ENCODE results near the gene PAX8. TPM values are rescaled to one million over a fixed set of nuclear protein-coding genes. Genes with fewer than 3 reads are reported as not detected.
A peak's percentile ranks its signal among the peaks of the same experiment; 100 is the strongest.

The PAX8 gene
- total RNA-seq, 6 experiments from 2014 or later = 0.33 to 6.7 (median 5.1) TPM

DNA sequence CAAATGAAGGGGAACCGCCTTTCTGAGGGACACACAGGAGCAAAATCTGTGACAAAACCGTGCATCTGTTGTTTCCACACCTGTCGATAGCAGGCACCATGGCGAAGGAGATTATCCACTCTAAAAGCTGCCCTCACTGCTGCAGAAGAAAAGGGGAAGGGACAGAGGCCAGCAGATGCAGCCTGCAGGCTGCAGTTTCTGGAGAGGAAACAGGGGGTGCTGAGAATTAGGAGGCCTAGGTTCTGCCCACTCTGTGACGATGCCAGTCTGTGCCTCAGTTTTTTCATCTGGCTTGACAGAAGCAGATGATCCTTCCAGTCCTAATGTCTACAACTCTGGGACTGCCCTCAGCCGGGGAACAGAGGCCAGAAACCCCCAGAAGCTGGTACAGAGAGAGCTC, 17.7 kb downstream of the PAX8 start:
- peaks cover 16% of the 10 kb centered on the region for H3K27me3 Mint-ChIP-seq (ENCODE audit: insufficient read depth)
- H3K4me3 Mint-ChIP-seq = no peak overlapping the region
- TF ChIP-seq, protein P1, sequence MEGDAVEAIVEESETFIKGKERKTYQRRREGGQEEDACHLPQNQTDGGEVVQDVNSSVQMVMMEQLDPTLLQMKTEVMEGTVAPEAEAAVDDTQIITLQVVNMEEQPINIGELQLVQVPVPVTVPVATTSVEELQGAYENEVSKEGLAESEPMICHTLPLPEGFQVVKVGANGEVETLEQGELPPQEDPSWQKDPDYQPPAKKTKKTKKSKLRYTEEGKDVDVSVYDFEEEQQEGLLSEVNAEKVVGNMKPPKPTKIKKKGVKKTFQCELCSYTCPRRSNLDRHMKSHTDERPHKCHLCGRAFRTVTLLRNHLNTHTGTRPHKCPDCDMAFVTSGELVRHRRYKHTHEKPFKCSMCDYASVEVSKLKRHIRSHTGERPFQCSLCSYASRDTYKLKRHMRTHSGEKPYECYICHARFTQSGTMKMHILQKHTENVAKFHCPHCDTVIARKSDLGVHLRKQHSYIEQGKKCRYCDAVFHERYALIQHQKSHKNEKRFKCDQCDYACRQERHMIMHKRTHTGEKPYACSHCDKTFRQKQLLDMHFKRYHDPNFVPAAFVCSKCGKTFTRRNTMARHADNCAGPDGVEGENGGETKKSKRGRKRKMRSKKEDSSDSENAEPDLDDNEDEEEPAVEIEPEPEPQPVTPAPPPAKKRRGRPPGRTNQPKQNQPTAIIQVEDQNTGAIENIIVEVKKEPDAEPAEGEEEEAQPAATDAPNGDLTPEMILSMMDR (IDR thresholded peaks at IDR 0.05) = no peak
- DNase-seq = no peak
- peaks cover 26% of the 10 kb centered on the region for H3K4me1 Mint-ChIP-seq (ENCODE audit: low read depth)
- no peak overlapping the region for H3K27ac Mint-ChIP-seq
- no peaks in the 10 kb centered on the region for H3K36me3 Mint-ChIP-seq (ENCODE audit: low read depth)
- H3K9me3 Mint-ChIP-seq = no peaks in the 10 kb centered on the region

DNA sequence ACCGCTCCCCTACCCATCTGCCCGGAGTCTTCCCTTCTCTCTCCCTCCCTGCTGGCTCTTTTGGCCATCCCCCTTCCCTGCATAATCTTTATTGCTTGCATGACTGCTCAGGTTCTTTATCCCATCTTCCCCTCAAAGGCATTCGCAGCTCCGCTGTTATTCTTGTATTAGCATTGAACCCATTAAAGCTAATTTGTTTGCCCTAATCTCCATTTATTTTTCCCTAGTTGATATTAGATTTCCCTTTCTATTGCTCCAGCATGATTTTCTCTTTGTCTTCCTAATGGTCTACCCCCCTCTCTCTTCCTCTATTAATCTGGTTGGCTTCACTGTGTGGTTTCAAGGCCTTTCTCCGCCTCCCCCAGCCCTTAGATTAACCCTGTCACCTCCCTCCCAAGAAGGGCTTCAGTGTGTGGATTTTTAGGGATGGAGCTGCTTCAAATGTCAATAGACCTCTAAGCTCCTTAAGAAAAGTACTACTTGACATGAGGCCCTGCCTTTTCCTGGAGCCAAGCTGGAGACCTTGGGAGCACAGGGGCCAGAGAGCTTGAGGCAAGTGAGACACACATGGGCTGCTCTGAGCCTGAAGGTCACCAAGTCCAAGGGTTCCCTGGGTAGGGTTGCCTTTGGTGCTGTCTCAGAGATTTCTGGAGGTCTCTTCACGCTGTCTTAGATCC, 20.1 kb downstream of the PAX8 start:
- TF ChIP-seq, protein P1 (IDR thresholded peaks at IDR 0.05) = no peak
- no peak overlapping the region for H3K4me3 Mint-ChIP-seq
- peaks cover 48% of the 10 kb centered on the region for H3K4me1 Mint-ChIP-seq (ENCODE audit: low read depth)

DNA sequence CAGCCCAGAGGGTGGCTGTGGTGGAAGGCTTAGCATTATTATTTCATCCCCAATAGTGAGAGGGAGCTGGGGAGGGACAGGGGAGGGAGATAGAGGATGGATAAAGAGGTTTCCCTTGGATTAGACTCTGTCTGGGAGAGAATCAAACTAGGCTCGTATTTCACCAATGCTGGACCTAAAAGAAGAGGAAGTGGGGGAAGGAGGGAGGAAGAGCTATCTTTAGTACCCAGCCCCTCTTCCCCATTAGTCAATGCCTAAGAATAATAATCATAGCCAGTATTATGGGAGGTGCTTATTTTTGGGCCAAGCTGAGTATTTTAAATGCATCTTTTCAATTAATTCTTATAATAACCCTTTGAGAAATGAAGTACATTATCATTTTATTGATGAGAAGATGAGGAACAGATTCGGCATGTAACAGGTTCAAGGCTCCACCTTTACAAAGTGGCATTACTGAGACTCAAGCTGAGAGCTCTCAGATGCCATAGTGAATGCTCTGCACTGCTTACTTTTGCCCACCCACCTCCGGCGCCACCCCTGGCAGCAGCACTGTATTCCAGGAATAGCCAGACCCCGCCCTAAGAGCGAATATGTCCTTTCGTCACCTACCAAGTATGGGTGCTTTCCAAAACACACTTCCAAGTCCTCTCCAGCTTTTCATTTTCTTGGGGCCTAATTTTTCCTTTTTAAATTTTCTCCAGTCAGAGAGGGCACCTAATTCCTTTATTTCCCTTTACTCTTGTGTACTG, 21.0 kb downstream of the PAX8 start:
- Mint-ChIP-seq H3K36me3 (ENCODE audit: low read depth) (no peaks in the 10 kb centered on the region; the same call in 1 of the 2 replicates), H3K4me3 (no peak overlapping the region), H3K4me1 (ENCODE audit: low read depth) (peaks cover 57% of the 10 kb centered on the region), H3K9me3 (no peaks in the 10 kb centered on the region), H3K27me3 (ENCODE audit: insufficient read depth) (peaks cover 2% of the 10 kb centered on the region), H3K27ac (no peak overlapping the region)
- no peak for DNase-seq
- TF ChIP-seq, protein P1 (IDR thresholded peaks at IDR 0.05) = no peak

More for the DNA sequence above, 20.1 kb downstream of the PAX8 start:
- Mint-ChIP-seq H3K27ac (no peak overlapping the region), H3K27me3 (ENCODE audit: insufficient read depth) (peaks cover 7% of the 10 kb centered on the region), H3K36me3 (ENCODE audit: low read depth) (no peaks in the 10 kb centered on the region; the same call in 1 of the 2 replicates), H3K9me3 (no peaks in the 10 kb centered on the region)
- no peak for DNase-seq

DNA sequence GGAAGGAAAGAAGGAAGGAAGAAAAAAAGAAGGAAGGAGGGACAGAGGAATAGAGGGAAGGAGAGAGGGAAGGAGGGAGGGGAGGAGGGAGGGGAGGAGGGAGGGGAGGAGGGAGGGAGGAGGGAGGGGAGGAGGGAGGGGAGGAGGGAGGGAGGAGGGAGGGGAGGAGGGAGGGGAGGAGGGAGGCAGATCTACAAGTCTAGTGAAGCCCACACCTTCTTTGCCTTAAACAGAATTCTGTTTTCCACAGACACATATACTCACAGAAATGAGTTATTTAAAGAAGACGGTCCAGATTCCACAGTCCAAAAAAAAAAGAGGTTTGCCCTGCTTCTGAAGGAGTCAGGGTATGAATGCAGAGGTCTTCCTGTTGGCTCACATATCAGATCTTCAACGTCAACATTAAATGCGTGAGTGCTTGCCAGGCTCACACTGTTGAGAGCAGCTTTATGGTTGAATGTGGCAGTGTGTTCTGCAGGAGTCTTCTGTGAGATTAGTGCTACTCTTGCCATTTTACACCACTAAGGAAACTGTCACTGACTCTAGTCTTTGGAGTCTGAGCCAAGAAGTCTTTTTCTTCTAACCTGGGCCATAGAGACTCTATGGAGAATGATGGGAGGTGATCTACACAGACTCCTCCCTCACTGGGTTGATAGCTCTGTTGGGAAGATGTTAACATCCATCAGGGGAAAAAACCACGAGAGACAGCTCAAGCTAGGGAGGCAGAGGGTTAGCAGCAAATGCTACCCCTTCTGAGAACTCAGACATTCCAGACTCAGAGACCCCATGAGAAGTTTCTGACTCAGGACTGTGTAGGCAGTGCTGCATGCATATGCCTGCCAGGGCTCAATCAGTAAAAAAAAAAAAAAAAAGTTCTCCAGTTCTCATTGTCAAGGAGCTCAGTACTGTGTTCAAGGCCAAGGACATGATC, 23.3 kb downstream of the PAX8 start:
- Mint-ChIP-seq H3K27ac (peak overlapping the region; percentile 27; the same call in 1 of the 2 replicates), H3K27me3 (ENCODE audit: insufficient read depth) (no peaks in the 10 kb centered on the region; the same call in none of the 2 replicates), H3K36me3 (ENCODE audit: low read depth) (no peaks in the 10 kb centered on the region; the same call in 1 of the 2 replicates), H3K4me1 (ENCODE audit: low read depth) (peaks cover 72% of the 10 kb centered on the region), H3K4me3 (no peak overlapping the region), H3K9me3 (no peaks in the 10 kb centered on the region)
- TF ChIP-seq, protein P1 (IDR thresholded peaks at IDR 0.05) = no peak
- DNase-seq = no peak

DNA sequence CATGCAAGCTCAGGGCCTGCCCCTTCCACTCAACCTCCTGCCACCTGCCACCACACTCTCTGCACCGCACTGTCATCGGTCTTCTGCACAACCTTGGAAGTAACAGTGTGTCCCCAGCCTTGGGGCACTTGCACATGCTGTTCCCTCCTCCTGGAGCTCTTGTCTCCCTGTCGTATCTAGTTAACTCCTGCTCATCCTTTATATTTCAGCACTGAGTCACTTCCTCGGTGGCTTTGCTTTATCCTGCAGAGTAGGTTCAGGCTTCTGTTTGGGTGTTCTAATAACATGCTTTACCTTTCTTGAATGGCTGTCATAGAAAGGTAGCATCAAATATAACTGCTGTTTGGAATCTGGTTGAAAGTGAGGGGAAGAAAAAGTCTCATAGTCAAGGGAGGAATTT, 25.3 kb downstream of the PAX8 start:
- TF ChIP-seq, protein P1 (IDR thresholded peaks at IDR 0.05) = no peak
- no peaks in the 10 kb centered on the region; the same call in 1 of the 2 replicates for H3K36me3 Mint-ChIP-seq (ENCODE audit: low read depth)
- no peaks in the 10 kb centered on the region; the same call in none of the 2 replicates for H3K27me3 Mint-ChIP-seq (ENCODE audit: insufficient read depth)
- peaks cover 84% of the 10 kb centered on the region for H3K4me1 Mint-ChIP-seq (ENCODE audit: low read depth)
- peak; percentile 16 for DNase-seq
- no peaks in the 10 kb centered on the region for H3K9me3 Mint-ChIP-seq
- H3K27ac Mint-ChIP-seq = no peak overlapping the region; the same call in 1 of the 2 replicates
- no peak overlapping the region; the same call in 1 of the 2 replicates for H3K4me3 Mint-ChIP-seq

All from HFFc6 (cell line).